HG03439 (cell line): ENCODE data around the gene BORA.
"Not testable (repeated sequence)": the region's sequence is repeated elsewhere in the genome, so short reads cannot be mapped to it uniquely, and the experiment has no call there.

Experiments
- ATAC-seq: cut with Tn5 transposase; IDR thresholded peaks from one replicate; pipeline ENCODE4 v1.9.1; 2021; ENCODE audit warnings: mild to moderate bottlenecking, moderate library complexity; ENCODE audit not compliant: unreplicated experiment

The BORA gene

GRCh38 chr13:72760189-72760588 is 32.5 kb downstream of the BORA start:
- ATAC-seq: no peak

- no peak for ATAC-seq
These were observed 35.7 kb downstream of the BORA start for GRCh38 chr13:72763411-72763810.

- ATAC-seq: no peak
These were observed 46.3 kb downstream of the BORA start for GRCh38 chr13:72774019-72774418.

GRCh38 chr13:72781451-72782439 is 54.0 kb downstream of the BORA start, which contains the start of the genes DIS3 and PIBF1:
DIS3 (minus strand) TSS chr13:72781900; CDS start chr13:72781832, 68 bp downstream.
PIBF1 (plus strand) TSS chr13:72782133; CDS start chr13:72783470, 1,337 bp downstream.
- ATAC-seq: peak; percentile 98

- ATAC-seq: no peak
These were observed 55.0 kb downstream of the BORA start for GRCh38 chr13:72782717-72783116.

GRCh38 chr13:72784679-72785078 is 57.0 kb downstream of the BORA start:
- ATAC-seq: not testable (repeated sequence)

- no peak for ATAC-seq
These were observed 61.1 kb downstream of the BORA start for GRCh38 chr13:72788831-72789230.

GRCh38 chr13:72792640-72793039 is 64.9 kb downstream of the BORA start:
- no peak for ATAC-seq

- ATAC-seq: no peak
These were observed 71.1 kb downstream of the BORA start for GRCh38 chr13:72798817-72799216.

- no peak for ATAC-seq
These were observed 76.6 kb downstream of the BORA start for GRCh38 chr13:72804301-72804700.
